HEK293 (cell line): ENCODE measurements around the gene ADM2.

ENCODE experiments used
- CTCF ChIA-PET: fragments of 350-600 bp; formaldehyde crosslinking; extraction: SDS; loops from one replicate; lab custom pipeline; 2021; ENCODE audit warnings: antibody characterized with exemption; lab: Yijun Ruan, JAX
- POLR2A ChIA-PET: fragments of 300-600 bp; formaldehyde crosslinking; extraction: SDS; loops from one replicate; lab custom pipeline; 2020; ENCODE audit warnings: antibody characterized with exemption, inconsistent platforms; lab: Yijun Ruan, JAX
- H3K27ac ChIP-seq: fragments of 200-500 bp; sonication (Bioruptor generic); 2 replicates; pipeline ENCODE4 v1.5.1; 2014; ENCODE audit warnings: low read depth, low read length, control low read depth, inconsistent platforms; ENCODE audit errors: extremely low read depth
- H3K36me3 ChIP-seq, 2 experiments: fragments of 200-500 bp in 1 of 2; sonication (Bioruptor generic) in 1 of 2; 1 replicate in 1 of 2; 2 replicates in 1 of 2; pipeline ENCODE4 v1.5.1; 2014 to 2017; ENCODE audit warnings: inconsistent platforms in 2 of 2, low read length in 2 of 2; ENCODE audit not compliant: control insufficient read depth in 2 of 2, insufficient read depth in 1 of 2
- H3K4me1 ChIP-seq: fragments of 200-500 bp; sonication (Bioruptor generic); 2 replicates; pipeline ENCODE4 v1.5.1; 2014; ENCODE audit warnings: mild to moderate bottlenecking, low read length, inconsistent platforms; ENCODE audit not compliant: control insufficient read depth, insufficient read depth
- H3K4me3 ChIP-seq: 2 replicates; pipeline ENCODE4 v1.5.1; 2011; ENCODE audit warnings: low read depth, mild to moderate bottlenecking, control low read depth, low read length, moderate library complexity
- H3K9me3 ChIP-seq: fragments of 200-500 bp; sonication (Bioruptor generic); 2 replicates; pipeline ENCODE4 v1.5.1; 2014; ENCODE audit warnings: low read depth, low read length, inconsistent platforms; ENCODE audit not compliant: control insufficient read depth, insufficient read depth
- ELK4 ChIP-seq: IDR thresholded peaks from 2 replicates; pipeline ENCODE4 v1.6.1; 2011; ENCODE audit warnings: mild to moderate bottlenecking, low read depth, low read length, borderline replicate concordance
- HOXC10 ChIP-seq: sonication (generic); formaldehyde crosslinking; IDR thresholded peaks from 2 replicates; pipeline ENCODE4 v1.8.1; 2023; ENCODE audit warnings: mild to moderate bottlenecking, missing genetic modification reagents
- REPIN1 ChIP-seq: fragments of 450-650 bp; formaldehyde crosslinking; IDR thresholded peaks from 2 replicates; pipeline ENCODE4 v1.5.1; 2017; ENCODE audit warnings: missing biosample characterization, missing genetic modification characterization, low read depth
- SALL2 ChIP-seq: fragments of 450-650 bp; formaldehyde crosslinking; IDR thresholded peaks from 2 replicates; pipeline ENCODE4 v1.5.0; 2017; ENCODE audit warnings: missing biosample characterization, mild to moderate bottlenecking, missing genetic modification characterization, borderline replicate concordance
- SCRT2 ChIP-seq: fragments of 450-650 bp; formaldehyde crosslinking; IDR thresholded peaks from 2 replicates; pipeline ENCODE4 v1.5.1; 2016; ENCODE audit warnings: missing biosample characterization, missing genetic modification characterization
- ZBTB17 ChIP-seq: fragments of 450-650 bp; formaldehyde crosslinking; IDR thresholded peaks from 2 replicates; pipeline ENCODE4 v1.5.1; 2016; ENCODE audit warnings: missing biosample characterization, missing genetic modification characterization
- ZBTB21 ChIP-seq: fragments of 450-650 bp; formaldehyde crosslinking; IDR thresholded peaks from 2 replicates; pipeline ENCODE4 v1.5.1; 2017; ENCODE audit warnings: missing biosample characterization, missing genetic modification characterization
- ZBTB26 ChIP-seq: fragments of 450-650 bp; formaldehyde crosslinking; optimal IDR thresholded peaks from 2 replicates; pipeline ENCODE3; 2016; ENCODE audit warnings: missing biosample characterization, mild to moderate bottlenecking, missing genetic modification characterization
- ZBTB6 ChIP-seq: fragments of 450-650 bp; formaldehyde crosslinking; IDR thresholded peaks from 2 replicates; pipeline ENCODE4 v1.5.1; 2017; ENCODE audit warnings: missing biosample characterization, missing genetic modification characterization
- ZNF16 ChIP-seq: fragments of 450-650 bp; formaldehyde crosslinking; IDR thresholded peaks from 2 replicates; pipeline ENCODE4 v1.5.1; 2016; ENCODE audit warnings: low read depth, missing biosample characterization, missing genetic modification characterization
- ZNF501 ChIP-seq: fragments of 450-650 bp; formaldehyde crosslinking; IDR thresholded peaks from 2 replicates; pipeline ENCODE4 v1.5.1; 2016; ENCODE audit warnings: missing biosample characterization, missing genetic modification characterization
- ZNF544 ChIP-seq: fragments of 450-650 bp; formaldehyde crosslinking; IDR thresholded peaks from 2 replicates; pipeline ENCODE4 v1.5.0; 2017; ENCODE audit warnings: missing biosample characterization, missing genetic modification characterization
- ZNF571 ChIP-seq: fragments of 450-650 bp; formaldehyde crosslinking; IDR thresholded peaks from 2 replicates; pipeline ENCODE4 v1.5.0; 2017; ENCODE audit warnings: missing biosample characterization, missing genetic modification characterization
- ZNF610 ChIP-seq: fragments of 450-650 bp; formaldehyde crosslinking; IDR thresholded peaks from 2 replicates; pipeline ENCODE4 v1.5.1; 2016; ENCODE audit warnings: missing biosample characterization, missing genetic modification characterization, borderline replicate concordance
- ZNF629 ChIP-seq: fragments of 450-650 bp; formaldehyde crosslinking; IDR thresholded peaks from 2 replicates; pipeline ENCODE4 v1.5.1; 2017; ENCODE audit warnings: missing biosample characterization, missing genetic modification characterization
- ZNF76 ChIP-seq: fragments of 450-650 bp; formaldehyde crosslinking; IDR thresholded peaks from 2 replicates; pipeline ENCODE4; 2016; ENCODE audit warnings: low read depth, missing biosample characterization, missing genetic modification characterization, borderline replicate concordance
- ZNF768 ChIP-seq: fragments of 450-650 bp; formaldehyde crosslinking; IDR thresholded peaks from 2 replicates; pipeline ENCODE4 v1.5.1; 2018; ENCODE audit warnings: missing biosample characterization, mild to moderate bottlenecking, missing genetic modification characterization
- ZSCAN30 ChIP-seq: fragments of 450-650 bp; IDR thresholded peaks from 2 replicates; pipeline ENCODE4 v1.5.1; 2018; ENCODE audit warnings: missing biosample characterization, mild to moderate bottlenecking, missing genetic modification characterization, moderate library complexity
- TF ChIP-seq, protein P1 (sequence below): fragments of 450-650 bp; formaldehyde crosslinking; IDR thresholded peaks from 2 replicates; pipeline ENCODE4 v1.5.1; 2016; ENCODE audit warnings: missing biosample characterization, missing genetic modification characterization
- TF ChIP-seq, protein P2 (sequence below): fragments of 450-650 bp; formaldehyde crosslinking; IDR thresholded peaks from 2 replicates; pipeline ENCODE4 v1.5.1; 2017; ENCODE audit warnings: missing biosample characterization, missing genetic modification characterization
- TF ChIP-seq, protein P3 (sequence below): fragments of 450-650 bp; formaldehyde crosslinking; IDR thresholded peaks from 2 replicates; pipeline ENCODE4 v1.5.1; 2016; ENCODE audit warnings: missing biosample characterization, missing genetic modification characterization
- TF ChIP-seq, protein P4 (sequence below): fragments of 450-650 bp; formaldehyde crosslinking; IDR thresholded peaks from 2 replicates; pipeline ENCODE4 v1.5.1; 2016; ENCODE audit warnings: missing biosample characterization, missing genetic modification characterization, borderline replicate concordance

Gene ADM2

DNA sequence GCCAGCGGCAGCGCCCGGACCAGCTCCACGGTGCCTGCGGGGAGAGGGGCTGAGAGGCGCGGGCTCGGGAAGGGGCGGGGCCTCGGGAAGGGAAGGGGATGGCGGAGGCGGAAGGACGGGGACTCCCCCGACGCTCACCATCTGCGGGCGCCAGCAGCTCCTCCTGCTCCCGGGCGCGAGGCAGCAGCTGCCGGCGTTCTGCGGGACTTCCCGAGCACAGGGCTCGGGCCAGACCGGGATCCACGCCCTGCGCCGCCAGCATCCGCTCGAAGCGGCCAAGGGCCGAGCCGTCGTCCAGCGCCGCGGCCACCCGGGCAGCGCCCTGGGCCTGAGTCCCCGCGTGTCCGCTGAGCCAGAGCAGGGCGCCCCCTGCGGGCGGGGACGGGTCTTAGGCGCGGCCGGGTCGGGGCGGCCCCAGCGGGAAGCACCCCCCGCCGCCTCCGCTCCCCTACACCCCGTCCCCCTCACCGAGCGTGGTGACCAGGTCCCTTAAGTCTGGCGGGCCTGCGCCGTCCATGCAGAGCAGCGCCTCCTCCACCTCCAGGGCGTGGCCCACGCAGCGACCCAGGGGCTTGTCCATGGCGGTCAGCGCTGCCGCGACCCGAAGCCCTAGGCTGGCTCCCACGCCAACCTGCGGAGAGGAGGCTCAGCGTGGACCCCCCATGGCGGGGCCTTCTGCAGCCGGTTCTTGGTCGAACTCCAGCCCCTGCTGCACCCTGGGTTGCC is 44.9 kb downstream of the ADM2 start:
- H3K4me1 ChIP-seq, result no peaks in the 10 kb centered on the region; the same call in 1 of the 2 replicates
- H3K4me3 ChIP-seq, result peak overlapping the region; percentile 79
- POLR2A ChIA-PET, result interaction anchor here (0.7 to 5.3 kb wide), 35 partner anchors 9 to 759 kb away, joined by 3 to 189 read pairs (median 5); partner anchors contain the start of genes ARSA, CHKB, CPT1B and HDAC10
- peak overlapping the region; percentile 90 for H3K27ac ChIP-seq
- no peaks in the 10 kb centered on the region for H3K9me3 ChIP-seq
- CTCF ChIA-PET, result interaction anchor here (0.6 to 2.7 kb wide), 43 partner anchors 8 to 592 kb away, joined by 3 to 37 read pairs (median 5); partner anchors contain the start of genes KLHDC7B, LMF2, NCAPH2 and SYCE3
- peaks cover 0 to 34% of the 10 kb centered on the region in 2 experiments; a peak in 1 of 3 replicates for H3K36me3 ChIP-seq
- TF ChIP-seq ZSCAN30 (tag by site-specific recombination) (peak; percentile 46), ZNF501 (tag by site-specific recombination) (no peak), ZBTB6 (tag by site-specific recombination) (0 out of 2 replicates have a peak, but pooled peaks have one; percentile 7), ELK4 (no peak), REPIN1 (tag by site-specific recombination) (no peak), ZNF544 (tag by site-specific recombination) (no peak), SALL2 (tag by site-specific recombination) (no peak), ZNF768 (tag by site-specific recombination) (no peak), ZNF571 (tag by site-specific recombination) (no peak), ZNF610 (peak; percentile 46; the same call in 1 of the 2 replicates), ZBTB21 (tag by site-specific recombination) (no peak), ZNF76 (tag by site-specific recombination) (peak; percentile 9; the same call in 1 of the 2 replicates), SCRT2 (no peak), ZBTB26 (tag by site-specific recombination) (no peak), ZNF16 (tag by site-specific recombination) (no peak), HOXC10 (CRISPR knock-in tag) (0 out of 2 replicates have a peak, but pooled peaks have one; percentile 37), ZBTB17 (no peak), ZNF629 (0 out of 2 replicates have a peak, but pooled peaks have one; percentile 7)
- TF ChIP-seq, protein P1, sequence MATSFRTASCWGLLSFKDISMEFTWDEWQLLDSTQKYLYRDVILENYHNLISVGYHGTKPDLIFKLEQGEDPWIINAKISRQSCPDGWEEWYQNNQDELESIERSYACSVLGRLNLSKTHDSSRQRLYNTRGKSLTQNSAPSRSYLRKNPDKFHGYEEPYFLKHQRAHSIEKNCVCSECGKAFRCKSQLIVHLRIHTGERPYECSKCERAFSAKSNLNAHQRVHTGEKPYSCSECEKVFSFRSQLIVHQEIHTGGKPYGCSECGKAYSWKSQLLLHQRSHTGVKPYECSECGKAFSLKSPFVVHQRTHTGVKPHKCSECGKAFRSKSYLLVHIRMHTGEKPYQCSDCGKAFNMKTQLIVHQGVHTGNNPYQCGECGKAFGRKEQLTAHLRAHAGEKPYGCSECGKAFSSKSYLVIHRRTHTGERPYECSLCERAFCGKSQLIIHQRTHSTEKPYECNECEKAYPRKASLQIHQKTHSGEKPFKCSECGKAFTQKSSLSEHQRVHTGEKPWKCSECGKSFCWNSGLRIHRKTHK (tag by site-specific recombination), result no peak
- TF ChIP-seq, protein P2, sequence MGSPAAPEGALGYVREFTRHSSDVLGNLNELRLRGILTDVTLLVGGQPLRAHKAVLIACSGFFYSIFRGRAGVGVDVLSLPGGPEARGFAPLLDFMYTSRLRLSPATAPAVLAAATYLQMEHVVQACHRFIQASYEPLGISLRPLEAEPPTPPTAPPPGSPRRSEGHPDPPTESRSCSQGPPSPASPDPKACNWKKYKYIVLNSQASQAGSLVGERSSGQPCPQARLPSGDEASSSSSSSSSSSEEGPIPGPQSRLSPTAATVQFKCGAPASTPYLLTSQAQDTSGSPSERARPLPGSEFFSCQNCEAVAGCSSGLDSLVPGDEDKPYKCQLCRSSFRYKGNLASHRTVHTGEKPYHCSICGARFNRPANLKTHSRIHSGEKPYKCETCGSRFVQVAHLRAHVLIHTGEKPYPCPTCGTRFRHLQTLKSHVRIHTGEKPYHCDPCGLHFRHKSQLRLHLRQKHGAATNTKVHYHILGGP (tag by site-specific recombination), result no peak
- TF ChIP-seq, protein P3, sequence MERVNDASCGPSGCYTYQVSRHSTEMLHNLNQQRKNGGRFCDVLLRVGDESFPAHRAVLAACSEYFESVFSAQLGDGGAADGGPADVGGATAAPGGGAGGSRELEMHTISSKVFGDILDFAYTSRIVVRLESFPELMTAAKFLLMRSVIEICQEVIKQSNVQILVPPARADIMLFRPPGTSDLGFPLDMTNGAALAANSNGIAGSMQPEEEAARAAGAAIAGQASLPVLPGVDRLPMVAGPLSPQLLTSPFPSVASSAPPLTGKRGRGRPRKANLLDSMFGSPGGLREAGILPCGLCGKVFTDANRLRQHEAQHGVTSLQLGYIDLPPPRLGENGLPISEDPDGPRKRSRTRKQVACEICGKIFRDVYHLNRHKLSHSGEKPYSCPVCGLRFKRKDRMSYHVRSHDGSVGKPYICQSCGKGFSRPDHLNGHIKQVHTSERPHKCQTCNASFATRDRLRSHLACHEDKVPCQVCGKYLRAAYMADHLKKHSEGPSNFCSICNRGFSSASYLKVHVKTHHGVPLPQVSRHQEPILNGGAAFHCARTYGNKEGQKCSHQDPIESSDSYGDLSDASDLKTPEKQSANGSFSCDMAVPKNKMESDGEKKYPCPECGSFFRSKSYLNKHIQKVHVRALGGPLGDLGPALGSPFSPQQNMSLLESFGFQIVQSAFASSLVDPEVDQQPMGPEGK (tag by site-specific recombination), result 0 out of 2 replicates have a peak, but pooled peaks have one; percentile 20
- TF ChIP-seq, protein P4, sequence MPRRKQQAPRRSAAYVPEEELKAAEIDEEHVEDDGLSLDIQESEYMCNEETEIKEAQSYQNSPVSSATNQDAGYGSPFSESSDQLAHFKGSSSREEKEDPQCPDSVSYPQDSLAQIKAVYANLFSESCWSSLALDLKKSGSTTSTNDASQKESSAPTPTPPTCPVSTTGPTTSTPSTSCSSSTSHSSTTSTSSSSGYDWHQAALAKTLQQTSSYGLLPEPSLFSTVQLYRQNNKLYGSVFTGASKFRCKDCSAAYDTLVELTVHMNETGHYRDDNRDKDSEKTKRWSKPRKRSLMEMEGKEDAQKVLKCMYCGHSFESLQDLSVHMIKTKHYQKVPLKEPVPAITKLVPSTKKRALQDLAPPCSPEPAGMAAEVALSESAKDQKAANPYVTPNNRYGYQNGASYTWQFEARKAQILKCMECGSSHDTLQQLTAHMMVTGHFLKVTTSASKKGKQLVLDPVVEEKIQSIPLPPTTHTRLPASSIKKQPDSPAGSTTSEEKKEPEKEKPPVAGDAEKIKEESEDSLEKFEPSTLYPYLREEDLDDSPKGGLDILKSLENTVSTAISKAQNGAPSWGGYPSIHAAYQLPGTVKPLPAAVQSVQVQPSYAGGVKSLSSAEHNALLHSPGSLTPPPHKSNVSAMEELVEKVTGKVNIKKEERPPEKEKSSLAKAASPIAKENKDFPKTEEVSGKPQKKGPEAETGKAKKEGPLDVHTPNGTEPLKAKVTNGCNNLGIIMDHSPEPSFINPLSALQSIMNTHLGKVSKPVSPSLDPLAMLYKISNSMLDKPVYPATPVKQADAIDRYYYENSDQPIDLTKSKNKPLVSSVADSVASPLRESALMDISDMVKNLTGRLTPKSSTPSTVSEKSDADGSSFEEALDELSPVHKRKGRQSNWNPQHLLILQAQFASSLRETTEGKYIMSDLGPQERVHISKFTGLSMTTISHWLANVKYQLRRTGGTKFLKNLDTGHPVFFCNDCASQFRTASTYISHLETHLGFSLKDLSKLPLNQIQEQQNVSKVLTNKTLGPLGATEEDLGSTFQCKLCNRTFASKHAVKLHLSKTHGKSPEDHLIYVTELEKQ (tag by site-specific recombination), result no peak
